H9 (cell line): ENCODE results near the gene EBF4. TPM values are rescaled to one million over a fixed set of nuclear protein-coding genes. Genes with fewer than 3 reads are reported as not detected.

ENCODE experiments used
- DNase-seq: peaks from one replicate; pipeline ENCODE4 v3.0.0-alpha.2; 2017
- H2AFZ ChIP-seq: one replicate; pipeline ENCODE4 v1.6.1; 2013; ENCODE audit warnings: mild to moderate bottlenecking, low read length, control low read depth, moderate library complexity
- H2AK5ac ChIP-seq: 2 replicates; pipeline ENCODE4 v1.6.1; 2013; ENCODE audit warnings: low read length, control low read depth, mixed read lengths; ENCODE audit not compliant: insufficient read length
- H2BK120ac ChIP-seq: one replicate; pipeline ENCODE4 v1.6.1; 2013; ENCODE audit warnings: low read depth, mild to moderate bottlenecking, low read length, control low read depth, inconsistent platforms; ENCODE audit not compliant: poor library complexity, severe bottlenecking
- H2BK12ac ChIP-seq: 2 replicates; pipeline ENCODE4 v1.6.1; 2013; ENCODE audit warnings: low read length, control low read depth, mixed read lengths, low read depth; ENCODE audit not compliant: insufficient read length
- H2BK15ac ChIP-seq: 2 replicates; pipeline ENCODE4 v1.6.1; 2013; ENCODE audit warnings: low read depth, low read length, control low read depth
- H2BK20ac ChIP-seq: one replicate; pipeline ENCODE4 v1.6.1; 2013; ENCODE audit warnings: low read depth, mild to moderate bottlenecking, low read length, control low read depth, inconsistent platforms; ENCODE audit not compliant: poor library complexity, severe bottlenecking
- H2BK5ac ChIP-seq: 2 replicates; pipeline ENCODE4 v1.6.1; 2013; ENCODE audit warnings: low read length, control low read depth, mixed read lengths; ENCODE audit not compliant: insufficient read length
- H3K14ac ChIP-seq: 2 replicates; pipeline ENCODE4 v1.6.1; 2013; ENCODE audit warnings: low read length, control low read depth; ENCODE audit not compliant: insufficient read depth
- H3K18ac ChIP-seq: 2 replicates; pipeline ENCODE4 v1.6.1; 2013; ENCODE audit warnings: low read depth, mild to moderate bottlenecking, mixed read lengths, low read length, control low read depth; ENCODE audit not compliant: insufficient read length
- H3K23ac ChIP-seq: 2 replicates; pipeline ENCODE4 v1.6.1; 2013; ENCODE audit warnings: low read length, control low read depth, mixed read lengths, low read depth; ENCODE audit not compliant: insufficient read length
- H3K23me2 ChIP-seq: 2 replicates; pipeline ENCODE4 v1.6.1; 2013; ENCODE audit warnings: low read depth, mild to moderate bottlenecking, mixed read lengths, low read length, control low read depth; ENCODE audit not compliant: insufficient read length, poor library complexity, severe bottlenecking
- H3K27ac ChIP-seq: 2 replicates; pipeline ENCODE4 v1.5.1; 2013; ENCODE audit warnings: low read length, control low read depth, mixed read lengths, low read depth; ENCODE audit not compliant: insufficient read length
- H3K27me3 ChIP-seq: 2 replicates; pipeline ENCODE4 v1.6.1; 2013; ENCODE audit warnings: low read length, control low read depth, inconsistent platforms; ENCODE audit not compliant: insufficient read depth
- H3K4ac ChIP-seq: 2 replicates; pipeline ENCODE4 v1.6.1; 2013; ENCODE audit warnings: low read depth, mild to moderate bottlenecking, control low read depth, inconsistent platforms, low read length, moderate library complexity
- H3K4me1 ChIP-seq: 2 replicates; pipeline ENCODE4 v1.6.1; 2013; ENCODE audit warnings: low read length, control low read depth, inconsistent platforms; ENCODE audit not compliant: insufficient read depth
- H3K4me2 ChIP-seq: 2 replicates; pipeline ENCODE4 v1.6.1; 2013; ENCODE audit warnings: low read length, control low read depth, mixed read lengths; ENCODE audit not compliant: insufficient read length, insufficient read depth
- H3K56ac ChIP-seq: 2 replicates; pipeline ENCODE4 v1.6.1; 2013; ENCODE audit warnings: low read depth, mild to moderate bottlenecking, mixed read lengths, low read length, control low read depth; ENCODE audit not compliant: insufficient read length
- H3K79me1 ChIP-seq: 2 replicates; pipeline ENCODE4 v1.6.1; 2013; ENCODE audit warnings: low read depth, mild to moderate bottlenecking, moderate library complexity, low read length, control low read depth, inconsistent platforms; ENCODE audit not compliant: insufficient read depth, poor library complexity, severe bottlenecking
- H3K79me2 ChIP-seq: 2 replicates; pipeline ENCODE4 v1.6.1; 2013; ENCODE audit warnings: low read length, control low read depth, inconsistent platforms; ENCODE audit not compliant: insufficient read depth
- H3K9ac ChIP-seq: 2 replicates; pipeline ENCODE4 v1.6.1; 2013; ENCODE audit warnings: low read length, control low read depth, mixed read lengths; ENCODE audit not compliant: insufficient read length; ENCODE audit errors: extremely low read depth
- H3K9me3 ChIP-seq: one replicate; pipeline ENCODE4 v1.6.1; 2013; ENCODE audit warnings: low read depth, low read length, inconsistent platforms; ENCODE audit not compliant: control insufficient read depth
- H3T11ph ChIP-seq: one replicate; pipeline ENCODE4 v1.6.1; 2013; ENCODE audit warnings: mild to moderate bottlenecking, low read length, control low read depth, inconsistent platforms
- H4K20me1 ChIP-seq: one replicate; pipeline ENCODE4 v1.6.1; 2013; ENCODE audit not compliant: control insufficient read depth, insufficient read length, insufficient read depth
- H4K5ac ChIP-seq: 2 replicates; pipeline ENCODE4 v1.6.1; 2013; ENCODE audit warnings: low read depth, mild to moderate bottlenecking, mixed read lengths, low read length, control low read depth; ENCODE audit not compliant: insufficient read length
- H4K8ac ChIP-seq: replicated peaks from 2 replicates; pipeline ENCODE4 v1.6.1; 2013; ENCODE audit warnings: low read length, control low read depth, mixed read lengths, low read depth; ENCODE audit not compliant: insufficient read length
- H4K91ac ChIP-seq: 2 replicates; pipeline ENCODE4 v1.6.1; 2013; ENCODE audit warnings: low read depth, mild to moderate bottlenecking, moderate library complexity, mixed read lengths, low read length, control low read depth; ENCODE audit not compliant: insufficient read length
- H3K27ac Mint-ChIP-seq, 3 experiments: 2 replicates in 2 of 3; 3 replicates in 1 of 3; pipeline ENCODE4 v1.8.0; 2020 to 2021; ENCODE audit warnings: mixed read lengths in 3 of 3, mild to moderate bottlenecking in 1 of 3, moderate library complexity in 1 of 3
- H3K27me3 Mint-ChIP-seq: 2 replicates; pipeline ENCODE4 v1.8.0; 2021; ENCODE audit warnings: low read depth, mild to moderate bottlenecking, moderate library complexity, mixed read lengths
- H3K36me3 Mint-ChIP-seq, 3 experiments: 2 replicates in 2 of 3; 3 replicates in 1 of 3; pipeline ENCODE4 v1.8.0; 2020 to 2021; ENCODE audit warnings: low read depth in 3 of 3, mixed read lengths in 3 of 3; ENCODE audit not compliant: insufficient read depth in 1 of 3
- H3K4me1 Mint-ChIP-seq, 2 experiments: 2 replicates each; pipeline ENCODE4 v1.8.0; 2020; ENCODE audit warnings: mixed read lengths in 2 of 2
- H3K4me3 Mint-ChIP-seq, 2 experiments: 2 replicates in 1 of 2; 3 replicates in 1 of 2; pipeline ENCODE4 v1.8.0; 2020 to 2021; ENCODE audit warnings: mild to moderate bottlenecking in 2 of 2, mixed read lengths in 2 of 2, moderate library complexity in 1 of 2
- H3K9me3 Mint-ChIP-seq, 2 experiments: 2 replicates in 1 of 2; 3 replicates in 1 of 2; pipeline ENCODE4 v1.8.0; 2020; ENCODE audit warnings: mild to moderate bottlenecking in 2 of 2, mixed read lengths in 2 of 2, moderate library complexity in 1 of 2
- WGBS: extraction: QIAGEN DNeasy Blood & Tissue Kit; methylation state at CpG from one replicate; pipeline ENCODE4 v1.1.7; 2013; ENCODE audit warnings: missing lambda C conversion rate, low lambda C conversion rate, mixed read lengths; ENCODE audit not compliant: insufficient read length; ENCODE audit errors: extremely low coverage; 5-methylcytosine and 5-hydroxymethylcytosine counted together
- total RNA-seq: library from RNA; stranded (reverse); gene quantifications from 2 replicates; pipeline ENCODE4 v1.2.1, GENCODE V29; 2021
- TF ChIP-seq, protein P1 (sequence below): fragments of 200-600 bp; sonication (generic); conservative IDR thresholded peaks from 3 replicates; pipeline ENCODE4 v1.8.0; 2021; ENCODE audit warnings: antibody characterized with exemption, mild to moderate bottlenecking

Gene EBF4
- total RNA-seq, 1 experiment from 2014 or later = 3.9 TPM

- Histone ChIP-seq H2AFZ (no peak overlapping the region), H3K79me1 (no peaks in the 10 kb centered on the region), H3K4me2 (peak overlapping the region; percentile 63), H3K4ac (no peak overlapping the region), H2BK5ac (no peak overlapping the region), H3K27me3 (peaks cover 42% of the 10 kb centered on the region), H4K5ac (no peak overlapping the region), H3K18ac (no peak overlapping the region), H2AK5ac (no peak overlapping the region), H3K27ac (no peak overlapping the region), H4K8ac (no peak overlapping the region), H4K91ac (no peak overlapping the region), H3T11ph (no peak overlapping the region), H3K23me2 (peaks cover 7% of the 10 kb centered on the region), H2BK120ac (no peak overlapping the region), H3K14ac (no peak overlapping the region), H2BK15ac (no peak overlapping the region), H3K4me1 (peaks cover 7% of the 10 kb centered on the region; the same call in 1 of the 2 replicates), H3K9me3 (no peaks in the 10 kb centered on the region), H2BK12ac (no peak overlapping the region), H2BK20ac (no peak overlapping the region), H3K23ac (no peak overlapping the region), H3K56ac (no peak overlapping the region), H3K79me2 (no peaks in the 10 kb centered on the region), H4K20me1 (no peaks in the 10 kb centered on the region), H3K9ac (no peak overlapping the region)
- Mint-ChIP-seq H3K4me1 (peaks cover 20 to 29% of the 10 kb centered on the region in 2 experiments), H3K36me3 (no peaks in the 10 kb centered on the region; a peak in 1 of 7 replicates), H3K27ac (no peak overlapping the region), H3K9me3 (peaks cover 3 to 5% of the 10 kb centered on the region in 2 experiments; a peak in 3 of 5 replicates), H3K27me3 (peaks cover 76% of the 10 kb centered on the region), H3K4me3 (peak overlapping the region in 1 of 2 experiments; percentile 16; a peak in 1 of 5 replicates)
- DNase-seq = peak; percentile 36
- WGBS = no CpG with 5 or more reads among the region's 22 CpGs
- TF ChIP-seq, protein P1, sequence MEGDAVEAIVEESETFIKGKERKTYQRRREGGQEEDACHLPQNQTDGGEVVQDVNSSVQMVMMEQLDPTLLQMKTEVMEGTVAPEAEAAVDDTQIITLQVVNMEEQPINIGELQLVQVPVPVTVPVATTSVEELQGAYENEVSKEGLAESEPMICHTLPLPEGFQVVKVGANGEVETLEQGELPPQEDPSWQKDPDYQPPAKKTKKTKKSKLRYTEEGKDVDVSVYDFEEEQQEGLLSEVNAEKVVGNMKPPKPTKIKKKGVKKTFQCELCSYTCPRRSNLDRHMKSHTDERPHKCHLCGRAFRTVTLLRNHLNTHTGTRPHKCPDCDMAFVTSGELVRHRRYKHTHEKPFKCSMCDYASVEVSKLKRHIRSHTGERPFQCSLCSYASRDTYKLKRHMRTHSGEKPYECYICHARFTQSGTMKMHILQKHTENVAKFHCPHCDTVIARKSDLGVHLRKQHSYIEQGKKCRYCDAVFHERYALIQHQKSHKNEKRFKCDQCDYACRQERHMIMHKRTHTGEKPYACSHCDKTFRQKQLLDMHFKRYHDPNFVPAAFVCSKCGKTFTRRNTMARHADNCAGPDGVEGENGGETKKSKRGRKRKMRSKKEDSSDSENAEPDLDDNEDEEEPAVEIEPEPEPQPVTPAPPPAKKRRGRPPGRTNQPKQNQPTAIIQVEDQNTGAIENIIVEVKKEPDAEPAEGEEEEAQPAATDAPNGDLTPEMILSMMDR = no peak
Measured at GRCh38 chr20:2805689-2806350, 113.2 kb downstream of the EBF4 start.
